HepG2 (cell line): ENCODE results near the gene LRP1-AS. TPM values are rescaled to one million over a fixed set of nuclear protein-coding genes. Genes with fewer than 3 reads are reported as not detected.
"Not testable (repeated sequence)": the region's sequence is repeated elsewhere in the genome, so short reads cannot be mapped to it uniquely, and the experiment has no call there.

Experiments
- ATAC-seq: fragments of 200-7000 bp; cut with Tn5 transposase; 3 replicates; pipeline ENCODE4 v1.9.1; 2020; ENCODE audit warnings: mild to moderate bottlenecking, moderate library complexity
- BruUV-seq: library from RNA; stranded (reverse); fragments of 400-500 nt; replicated peaks from 2 replicates; lab custom pipeline; 2021; lab: Mats Ljungman, UMichigan
- CTCF ChIA-PET: fragments of 300-600 bp; formaldehyde crosslinking; extraction: SDS; loops from one replicate; lab custom pipeline; 2021; ENCODE audit warnings: low total read pairs, inconsistent platforms, low intra/inter-chr PET ratio; lab: Yijun Ruan, JAX
- POLR2A ChIA-PET: fragments of 350-600 bp; sonication (Branson Sonifier 250); formaldehyde crosslinking; loops from one replicate; lab custom pipeline; 2020; ENCODE audit warnings: antibody characterized with exemption, inconsistent platforms; lab: Yijun Ruan, JAX
- DNase-seq: peaks from one replicate; pipeline ENCODE4 v3.0.0-alpha.2; 2015; ENCODE audit warnings: low spot score
- FAIRE-seq: peaks from 3 replicates; lab custom pipeline; 2011; peaks lifted over from hg19 to GRCh38; lab: Jason Lieb, UNC
- H2AFZ ChIP-seq: one replicate; pipeline ENCODE4 v1.6.1; 2011; ENCODE audit warnings: low read length, inconsistent platforms
- H3K27ac ChIP-seq: fragments of 300-600 bp; 3 replicates; pipeline ENCODE4 v1.8.0; 2011; ENCODE audit warnings: mixed run types, mild to moderate bottlenecking, mixed read lengths, low read length, inconsistent platforms; ENCODE audit not compliant: insufficient read depth; ENCODE audit errors: extremely low read length
- H3K27me3 ChIP-seq, 2 experiments: fragments of 200-600 bp in 1 of 2; 2 replicates in 1 of 2; 3 replicates in 1 of 2; pipeline versions ENCODE4 v1.6.0 to v1.8.0; 2011; ENCODE audit warnings: low read length in 2 of 2, mild to moderate bottlenecking in 2 of 2, moderate library complexity in 2 of 2, inconsistent platforms in 1 of 2; ENCODE audit not compliant: insufficient read depth in 2 of 2, control insufficient read depth in 1 of 2
- H3K36me3 ChIP-seq, 2 experiments: fragments of 200-600 bp in 1 of 2; replicated peaks in 1 of 2; 2 replicates in 1 of 2; 3 replicates in 1 of 2; pipeline versions ENCODE4 v1.5.1 to v1.8.0; 2011; ENCODE audit warnings: low read length in 2 of 2, inconsistent platforms in 1 of 2; ENCODE audit not compliant: insufficient read depth in 2 of 2, control insufficient read depth in 1 of 2
- H3K4me1 ChIP-seq: 2 replicates; pipeline ENCODE4 v1.5.1; 2012; ENCODE audit warnings: low read length, inconsistent platforms; ENCODE audit not compliant: insufficient read depth
- H3K4me2 ChIP-seq: 2 replicates; pipeline ENCODE4 v1.6.0; 2011; ENCODE audit warnings: low read depth, low read length, inconsistent platforms
- H3K4me3 ChIP-seq, 3 experiments: fragments of 200-600 bp in 1 of 3; sonication (generic), shearing (Covaris generic) in 1 of 3; replicated peaks in 1 of 3; 2 replicates each; pipeline ENCODE4 v1.5.1; 2011 to 2016; ENCODE audit warnings: low read length in 3 of 3, inconsistent platforms in 2 of 3, low read depth in 2 of 3, mild to moderate bottlenecking in 2 of 3, control low read depth in 1 of 3, mixed read lengths in 1 of 3; ENCODE audit not compliant: insufficient read depth in 1 of 3
- H3K79me2 ChIP-seq: one replicate; pipeline ENCODE4 v1.6.1; 2011; ENCODE audit warnings: low read length, inconsistent platforms; ENCODE audit not compliant: insufficient read depth
- H3K9ac ChIP-seq: 2 replicates; pipeline ENCODE4 v1.6.0; 2011; ENCODE audit warnings: mild to moderate bottlenecking, low read depth, low read length, inconsistent platforms; ENCODE audit not compliant: insufficient read depth
- H3K9me3 ChIP-seq: 2 replicates; pipeline ENCODE4 v1.5.1; 2012; ENCODE audit warnings: mild to moderate bottlenecking, low read length
- H4K20me1 ChIP-seq: 2 replicates; pipeline ENCODE4 v1.6.0; 2011; ENCODE audit warnings: inconsistent platforms, mild to moderate bottlenecking, low read length, moderate library complexity; ENCODE audit not compliant: insufficient read depth
- TP53 ChIP-seq: sonication (generic); formaldehyde crosslinking; conservative IDR thresholded peaks from 2 replicates; pipeline ENCODE4 v1.4.0; 2020; ENCODE audit warnings: missing genetic modification reagents
- ZNF326 ChIP-seq: sonication (generic); formaldehyde crosslinking; IDR thresholded peaks from 2 replicates; pipeline ENCODE4 v1.4.0; 2020; ENCODE audit warnings: missing genetic modification reagents, borderline replicate concordance
- ZNF790 ChIP-seq: sonication (generic); formaldehyde crosslinking; IDR thresholded peaks from 2 replicates; pipeline ENCODE4 v1.8.0; 2022; ENCODE audit warnings: missing genetic modification reagents, mild to moderate bottlenecking, borderline replicate concordance
- whole genome bisulfite sequencing: methylation state at CpG from one replicate; pipeline ENCODE4 v1.1.6; 2017; ENCODE audit warnings: low lambda C conversion rate; 5-methylcytosine and 5-hydroxymethylcytosine counted together
- in situ Hi-C: cut with HindIII; loops from 2 replicates; pipeline ENCODE4 v1.10.0; 2017; ENCODE audit warnings: low pct_unique_long_range_greater_than_20kb; ENCODE audit not compliant: extremely low pct_ligation_motif_present
- intact Hi-C: fragments of 100-400 bp; cut with micrococcal nuclease; formaldehyde crosslinking; loops from one replicate; pipeline ENCODE4 v1.10.0; 2022; ENCODE audit not compliant: unreplicated experiment
- polyA plus RNA-seq, 8 experiments: library from polyadenylated mRNA; depleted of rRNA in 3 of 8; stranded (reverse) in 7 of 8; unstranded in 1 of 8; fragments of >200 nt; fragmentation: Illumina TruSeq in 4 of 8; extraction: Trizol in 4 of 8; gene quantifications; 2 replicates each; pipeline versions ENCODE4 v1.2.1 to v1.2.3, GENCODE V29; 2011 to 2016; ENCODE audit warnings: low read depth in 4 of 8, missing spikeins in 1 of 8, mixed read lengths in 1 of 8; ENCODE audit not compliant: insufficient read depth in 1 of 8
- total RNA-seq, 5 experiments: library from RNA; depleted of rRNA; stranded (reverse); fragments of >200 nt; fragmentation: Illumina TruSeq; extraction: Trizol; gene quantifications; 2 replicates each; pipeline ENCODE4 v1.2.3, GENCODE V29; 2016; ENCODE audit warnings: low read depth in 1 of 5
- TF ChIP-seq, protein P1 (sequence below): sonication (generic); formaldehyde crosslinking; conservative IDR thresholded peaks from 2 replicates; pipeline ENCODE4 v1.5.0; 2020; ENCODE audit warnings: missing genetic modification reagents
- TF ChIP-seq, protein P2 (sequence below): sonication (generic); formaldehyde crosslinking; IDR thresholded peaks from 2 replicates; pipeline ENCODE4 v1.4.0; 2020; ENCODE audit warnings: missing genetic modification reagents

The LRP1-AS gene
- total and polyA plus RNA-seq, 2 of the 13 experiments (the other 11 are each of a cell fraction or from before 2014, with no cell fraction given), result 0.20 TPM; not detected in 1

DNA sequence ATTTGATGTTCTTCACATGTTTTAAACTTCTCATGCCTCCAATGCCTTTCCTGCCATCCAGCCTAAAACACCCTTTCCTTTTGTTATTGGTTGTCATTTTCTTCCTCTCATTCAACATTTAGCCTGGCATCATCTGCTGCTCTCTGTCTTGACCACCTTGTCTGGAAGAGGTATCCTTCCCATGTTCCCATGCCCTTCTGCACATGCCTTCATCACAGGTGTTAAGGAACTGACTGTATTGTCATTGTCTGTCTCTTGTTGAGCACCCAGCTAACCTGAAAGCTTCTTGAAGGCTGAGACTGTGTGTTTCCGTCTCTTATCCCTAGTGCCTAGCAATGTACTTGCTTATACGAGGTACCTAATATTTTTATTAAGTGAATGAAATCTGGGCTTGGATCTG lies 23.6 kb downstream of the LRP1-AS start (continued):
- TF ChIP-seq TP53 (CRISPR knock-in tag) (no peak), ZNF326 (CRISPR knock-in tag) (no peak), ZNF790 (CRISPR knock-in tag) (no peak)
- TF ChIP-seq, protein P1, sequence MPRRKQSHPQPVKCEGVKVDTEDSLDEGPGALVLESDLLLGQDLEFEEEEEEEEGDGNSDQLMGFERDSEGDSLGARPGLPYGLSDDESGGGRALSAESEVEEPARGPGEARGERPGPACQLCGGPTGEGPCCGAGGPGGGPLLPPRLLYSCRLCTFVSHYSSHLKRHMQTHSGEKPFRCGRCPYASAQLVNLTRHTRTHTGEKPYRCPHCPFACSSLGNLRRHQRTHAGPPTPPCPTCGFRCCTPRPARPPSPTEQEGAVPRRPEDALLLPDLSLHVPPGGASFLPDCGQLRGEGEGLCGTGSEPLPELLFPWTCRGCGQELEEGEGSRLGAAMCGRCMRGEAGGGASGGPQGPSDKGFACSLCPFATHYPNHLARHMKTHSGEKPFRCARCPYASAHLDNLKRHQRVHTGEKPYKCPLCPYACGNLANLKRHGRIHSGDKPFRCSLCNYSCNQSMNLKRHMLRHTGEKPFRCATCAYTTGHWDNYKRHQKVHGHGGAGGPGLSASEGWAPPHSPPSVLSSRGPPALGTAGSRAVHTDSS (CRISPR knock-in tag), result no peak
- TF ChIP-seq, protein P2, sequence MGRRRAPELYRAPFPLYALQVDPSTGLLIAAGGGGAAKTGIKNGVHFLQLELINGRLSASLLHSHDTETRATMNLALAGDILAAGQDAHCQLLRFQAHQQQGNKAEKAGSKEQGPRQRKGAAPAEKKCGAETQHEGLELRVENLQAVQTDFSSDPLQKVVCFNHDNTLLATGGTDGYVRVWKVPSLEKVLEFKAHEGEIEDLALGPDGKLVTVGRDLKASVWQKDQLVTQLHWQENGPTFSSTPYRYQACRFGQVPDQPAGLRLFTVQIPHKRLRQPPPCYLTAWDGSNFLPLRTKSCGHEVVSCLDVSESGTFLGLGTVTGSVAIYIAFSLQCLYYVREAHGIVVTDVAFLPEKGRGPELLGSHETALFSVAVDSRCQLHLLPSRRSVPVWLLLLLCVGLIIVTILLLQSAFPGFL (CRISPR knock-in tag), result no peak

- H3K9me3 ChIP-seq, H2AFZ ChIP-seq, H3K4me2 ChIP-seq, H3K27me3 ChIP-seq, H3K4me3 ChIP-seq, H3K9ac ChIP-seq, FAIRE-seq, intact Hi-C loops, DNase-seq, H3K36me3 ChIP-seq, BruUV-seq, H3K79me2 ChIP-seq, H3K4me1 ChIP-seq, ATAC-seq, CTCF ChIA-PET, in situ Hi-C loops, H3K27ac ChIP-seq, H4K20me1 ChIP-seq: not testable (repeated sequence)
- POLR2A ChIA-PET, result interaction anchor here (2.3 kb wide), 1 partner anchor 9 kb away, joined by 12 read pairs; the partner anchor contains the start of gene STAT6
- 68% methylated on average over 11 of the region's 11 CpGs for WGBS
Observed at GRCh38 chr12:57120718-57121117, 26.7 kb downstream of the LRP1-AS start.
